GM21786 (cell line): ENCODE results near the gene MRPS34.

Experiments used
- ATAC-seq: cut with Tn5 transposase; IDR thresholded peaks from one replicate; pipeline ENCODE4 v1.9.1; 2021; ENCODE audit not compliant: unreplicated experiment

Gene MRPS34

DNA sequence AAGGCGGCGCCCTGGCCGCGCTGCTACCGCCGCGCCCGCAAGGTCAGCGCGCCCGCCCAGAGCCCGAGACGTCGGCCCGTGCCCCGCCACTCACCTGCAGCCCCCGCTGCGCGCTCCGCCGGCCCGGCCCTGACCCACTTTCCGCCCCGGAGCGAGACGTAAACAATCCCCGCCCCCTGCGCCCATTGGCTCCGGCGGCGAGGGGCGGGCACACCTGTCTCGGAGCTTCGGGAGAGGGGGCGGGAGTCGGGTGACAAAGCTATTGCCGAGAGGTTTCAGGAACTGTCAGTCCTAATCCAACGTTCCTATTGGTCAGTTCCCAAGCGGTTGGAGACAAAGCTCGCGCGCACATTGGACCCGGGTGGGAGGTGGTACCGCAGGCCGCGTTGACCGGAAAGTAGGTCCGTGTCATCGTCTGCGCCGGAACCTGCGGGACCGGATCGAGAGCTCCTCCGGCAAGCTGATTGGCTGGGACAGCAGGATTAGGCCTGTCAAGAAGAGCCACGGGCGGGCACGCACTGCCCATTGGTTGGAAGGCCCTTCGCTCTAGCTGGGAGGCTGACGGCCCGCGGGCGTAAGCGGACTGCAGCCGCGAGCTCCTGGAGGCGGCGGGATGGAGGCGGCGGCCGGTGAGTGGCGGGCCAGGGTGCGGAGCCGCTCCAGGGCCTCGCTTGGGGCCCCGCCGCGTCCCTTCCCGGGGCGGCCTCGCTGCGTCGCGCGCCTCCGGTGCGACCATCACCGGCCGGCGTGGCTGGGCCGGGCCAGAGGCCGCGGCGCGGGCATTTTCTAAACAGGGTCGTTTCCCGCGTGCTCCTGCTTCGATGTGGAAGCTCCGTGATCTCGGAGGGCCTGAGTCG is 9.7 kb upstream of the MRPS34 start, which contains the start of the genes NUBP2 and SPSB3:
TSS of gene NUBP2 (plus strand) at position 553 of the 857 bp plus-strand sequence. CDS start at position 614, 61 bp downstream.
TSS of gene SPSB3 (minus strand) at position 164 of the 857 bp plus-strand sequence. CDS start 1,088 bp downstream, outside the sequence.
- peak; percentile 88 for ATAC-seq

DNA sequence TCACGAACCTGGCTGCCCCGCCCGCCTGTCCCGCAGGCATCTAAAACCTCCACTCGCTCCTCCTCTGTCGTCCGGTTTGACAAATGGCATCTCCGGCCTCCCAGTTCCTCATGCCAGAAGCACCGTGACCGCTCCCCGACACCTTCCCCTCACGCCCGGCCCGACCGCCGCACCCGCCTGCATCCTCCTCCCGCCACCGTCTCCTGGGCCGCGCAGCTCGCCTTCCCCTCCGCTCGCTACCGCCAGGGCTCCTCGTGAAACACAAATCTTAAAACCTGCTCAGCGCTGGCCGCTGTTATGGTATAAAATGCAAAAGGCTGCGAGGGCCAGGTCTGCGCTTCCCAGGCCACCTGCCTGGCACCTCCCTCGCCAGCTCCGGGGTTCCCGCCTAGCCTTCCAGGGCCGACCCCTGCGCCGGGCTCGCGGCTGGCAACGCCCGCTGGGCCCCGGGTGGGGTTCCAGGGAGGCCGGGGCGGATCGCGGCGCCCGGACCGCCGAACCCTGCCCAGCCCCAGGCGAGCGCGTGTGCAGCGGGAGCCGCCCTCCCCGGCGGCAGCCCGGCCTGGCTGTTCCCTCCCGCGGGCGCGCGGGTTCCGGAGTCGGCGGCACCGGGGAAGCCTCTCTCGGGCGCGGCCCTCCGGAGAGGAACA is 8.9 kb upstream of the MRPS34 start:
- ATAC-seq = no peak

DNA sequence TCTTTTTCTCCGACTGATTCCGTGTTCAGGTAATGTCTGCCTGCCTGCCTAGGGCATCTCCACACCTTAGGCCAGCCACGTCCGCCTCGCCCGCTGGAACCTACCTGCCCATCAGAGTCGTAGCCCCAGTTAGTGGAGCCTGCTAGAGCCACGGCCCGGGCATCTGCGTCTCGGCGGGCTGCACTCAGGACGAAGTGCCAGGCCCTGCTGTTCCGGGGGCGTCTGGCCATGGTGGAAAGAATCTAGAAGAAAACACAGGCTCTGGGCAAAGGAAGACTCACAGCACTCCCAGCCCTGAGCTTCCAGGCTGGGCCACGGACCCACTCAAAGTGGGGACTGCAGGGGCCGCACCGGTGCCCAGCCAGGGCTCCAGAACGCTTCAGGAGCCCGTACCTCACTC is 8.3 kb upstream of the MRPS34 start:
- no peak for ATAC-seq

DNA sequence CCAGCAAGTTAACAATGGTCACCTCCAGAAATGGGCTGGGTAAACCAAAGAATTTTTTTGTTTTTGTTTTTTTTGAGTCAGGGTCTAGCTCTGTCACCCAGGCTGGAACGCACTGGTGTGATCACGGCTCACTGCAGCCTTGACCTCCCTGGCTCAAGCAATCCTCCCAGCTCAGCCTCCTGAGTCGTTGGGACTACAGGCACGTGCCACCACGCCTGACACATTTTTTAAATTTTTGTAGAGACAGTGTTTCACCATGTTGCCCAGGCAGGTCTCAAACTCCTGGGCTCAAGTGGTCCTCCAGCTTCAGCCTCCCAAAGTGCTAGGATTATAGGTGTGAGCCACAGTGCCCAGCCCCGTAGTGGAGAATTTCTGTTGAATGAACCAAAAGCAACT is 7.7 kb upstream of the MRPS34 start:
- no peak for ATAC-seq

DNA sequence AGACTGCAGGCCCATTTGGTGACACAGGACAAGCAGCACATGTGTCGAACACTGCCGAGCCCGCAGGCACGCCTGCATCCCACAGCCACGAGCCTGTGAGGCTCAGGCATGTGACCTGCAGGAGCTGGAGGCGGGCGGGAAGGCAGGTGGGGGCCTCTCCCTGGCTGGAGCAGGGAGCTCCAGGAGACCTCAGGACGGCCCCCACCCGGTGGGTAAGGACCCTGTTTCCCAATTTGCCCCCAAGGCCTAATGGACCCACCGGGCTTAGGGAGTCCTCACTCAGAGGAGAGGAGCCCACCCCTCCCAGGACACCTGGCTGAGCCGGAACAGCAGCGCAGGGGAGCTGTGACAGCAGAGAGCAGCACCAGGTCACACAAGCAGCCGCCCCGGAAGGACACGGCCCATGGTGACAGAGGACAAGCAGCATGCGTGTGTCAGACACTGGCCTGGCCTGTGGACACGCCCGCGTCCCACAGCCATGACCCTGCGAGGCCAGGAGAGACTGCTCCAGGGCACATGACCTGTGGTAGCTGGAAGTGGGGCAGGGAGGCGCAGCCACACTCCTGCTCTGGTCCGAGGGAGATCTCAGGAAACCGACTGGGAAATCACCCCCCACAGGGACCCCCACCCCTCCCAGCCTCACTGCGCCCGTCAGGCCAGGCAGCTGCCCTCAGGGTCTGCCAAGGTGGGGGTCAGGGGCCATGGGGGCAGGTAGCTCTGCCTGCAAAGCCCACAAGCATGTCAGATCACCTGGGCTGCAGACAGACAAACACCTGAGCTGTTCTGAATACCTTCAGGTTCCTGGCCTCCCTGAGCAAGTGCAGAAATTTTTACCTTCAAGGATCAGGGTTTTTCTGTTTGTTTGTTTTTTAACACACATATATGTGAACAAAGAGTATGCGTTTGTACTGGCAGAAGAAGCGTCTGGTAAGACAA is 7.1 kb upstream of the MRPS34 start:
- no peak for ATAC-seq

DNA sequence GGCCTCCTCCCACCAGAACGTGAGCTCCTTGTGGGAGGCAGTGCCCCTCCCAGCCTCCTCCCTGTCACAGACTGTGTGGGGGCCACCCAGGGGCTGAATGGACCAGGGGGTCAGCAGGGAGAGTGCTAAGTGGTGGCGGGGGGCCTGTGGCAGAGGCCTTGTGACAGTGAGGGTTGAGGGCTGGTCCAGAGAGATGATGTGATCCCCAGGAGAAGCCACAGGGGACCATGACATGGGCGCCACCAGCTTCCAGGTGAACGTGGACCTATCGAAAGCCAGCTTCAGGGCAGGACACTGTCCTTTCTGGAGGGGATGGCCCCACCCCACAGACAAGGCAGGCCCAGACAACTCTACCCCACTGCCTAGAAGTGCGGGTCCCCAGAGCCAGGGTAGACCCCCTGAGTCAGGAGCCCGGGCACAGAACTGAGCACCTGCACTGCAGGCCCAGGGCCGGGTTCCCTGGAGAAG is 6.3 kb upstream of the MRPS34 start:
- no peak for ATAC-seq

DNA sequence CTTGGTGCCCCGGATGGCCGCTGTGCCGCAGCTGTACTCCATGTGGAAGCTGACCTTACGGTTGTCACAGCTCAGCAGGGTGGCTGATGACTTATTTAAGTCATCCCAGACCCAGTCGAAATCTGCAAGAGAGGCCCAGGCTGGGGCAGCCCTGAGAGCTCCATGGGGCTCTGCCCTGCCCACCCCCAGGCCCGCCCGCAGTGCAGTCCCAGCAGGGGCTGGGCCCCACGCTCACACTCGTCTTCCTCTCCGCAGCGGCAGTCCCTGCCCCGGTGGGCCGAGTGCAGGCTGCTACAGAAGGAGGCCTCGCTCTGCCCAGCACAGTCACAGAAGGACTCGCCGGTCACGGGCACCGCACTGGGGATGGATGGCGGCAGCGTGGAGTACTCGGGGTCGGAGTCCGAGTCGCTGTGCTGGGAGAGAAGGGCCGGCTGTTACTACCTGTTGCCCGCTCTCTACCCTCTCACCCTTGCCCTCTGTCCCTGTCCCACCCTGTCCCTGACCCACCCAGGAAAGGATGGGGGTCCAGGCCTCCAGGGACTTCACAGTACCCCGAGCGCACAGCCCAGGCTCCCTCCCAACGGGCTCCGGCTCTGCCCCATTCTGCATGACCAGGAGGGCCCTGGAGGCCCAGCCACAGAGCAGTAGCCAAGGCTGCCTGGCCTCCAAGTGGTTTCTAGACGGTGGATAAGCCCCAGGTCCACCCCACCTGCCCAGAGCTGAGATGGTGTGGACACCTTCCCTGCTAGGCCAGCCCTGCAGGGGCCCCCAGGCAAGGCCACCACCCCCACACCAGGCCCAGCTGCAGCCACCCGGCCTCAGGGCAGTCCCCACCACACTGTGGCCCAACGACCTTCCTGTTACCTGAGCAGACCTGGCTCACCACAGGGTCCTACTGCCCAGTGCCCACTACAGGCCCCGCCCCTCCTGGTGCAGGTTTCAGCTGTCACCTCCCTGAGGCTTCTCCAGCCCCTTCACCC is 5.6 kb upstream of the MRPS34 start:
- no peak for ATAC-seq

DNA sequence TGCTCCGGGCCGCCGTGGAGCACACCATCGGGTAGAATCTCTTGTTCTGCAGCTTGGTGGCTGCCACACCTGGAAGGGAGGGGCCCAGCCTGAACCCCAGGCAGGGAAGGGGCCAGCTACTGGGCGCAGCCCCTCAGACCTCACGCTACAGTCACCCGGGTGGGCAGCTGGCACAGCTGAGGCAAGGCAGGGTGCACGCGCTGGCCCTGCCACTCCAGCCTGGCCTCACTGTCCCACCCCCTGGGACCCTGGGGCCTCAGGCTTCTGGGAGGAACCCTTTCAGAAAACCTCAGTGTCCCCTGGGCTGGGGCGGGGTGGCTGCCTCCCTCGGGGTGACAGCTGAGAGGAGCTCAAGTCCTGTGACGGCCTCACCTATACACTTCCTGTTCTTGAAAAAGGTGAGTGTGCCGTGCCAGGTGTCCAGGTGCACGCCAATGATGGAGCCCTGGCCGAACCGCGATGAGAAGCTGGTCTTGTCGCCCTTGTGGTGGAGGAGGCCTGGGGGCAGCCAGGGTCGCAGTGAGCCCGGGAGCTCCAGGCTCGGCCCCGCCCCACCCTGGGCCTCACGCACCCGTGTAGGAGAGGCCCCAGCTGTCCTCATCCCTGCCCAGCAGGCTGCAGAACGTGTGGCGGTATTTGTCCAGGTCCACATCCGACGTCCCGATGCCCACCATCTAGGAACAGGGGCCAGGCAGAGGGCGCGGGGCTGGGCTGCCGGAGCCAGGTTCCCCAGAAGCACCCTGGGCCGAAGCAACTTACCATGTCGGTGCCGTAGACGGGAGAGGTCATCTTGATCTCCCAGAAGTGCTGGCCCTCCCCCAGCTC is 4.7 kb upstream of the MRPS34 start:
- no peak for ATAC-seq

DNA sequence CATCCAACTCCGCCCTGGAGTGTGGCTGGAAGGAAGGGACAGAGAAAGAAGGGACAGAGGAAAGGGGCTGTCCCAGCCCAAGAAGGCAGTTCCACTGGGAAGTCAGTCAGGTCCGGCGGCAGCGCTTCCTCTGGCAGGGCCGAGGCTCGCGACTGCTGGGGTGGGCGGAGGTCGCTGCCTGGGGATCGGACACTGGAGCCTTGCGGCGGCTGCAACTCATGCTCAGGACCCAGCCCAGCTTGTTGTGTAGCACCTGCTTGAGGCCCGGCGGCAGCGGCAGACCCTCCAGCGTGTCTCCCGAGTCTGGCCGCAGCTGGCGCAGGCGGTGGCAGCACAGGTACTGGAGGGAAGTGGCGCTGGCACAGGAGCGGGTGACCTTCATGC is 4.0 kb upstream of the MRPS34 start:
- no peak for ATAC-seq

DNA sequence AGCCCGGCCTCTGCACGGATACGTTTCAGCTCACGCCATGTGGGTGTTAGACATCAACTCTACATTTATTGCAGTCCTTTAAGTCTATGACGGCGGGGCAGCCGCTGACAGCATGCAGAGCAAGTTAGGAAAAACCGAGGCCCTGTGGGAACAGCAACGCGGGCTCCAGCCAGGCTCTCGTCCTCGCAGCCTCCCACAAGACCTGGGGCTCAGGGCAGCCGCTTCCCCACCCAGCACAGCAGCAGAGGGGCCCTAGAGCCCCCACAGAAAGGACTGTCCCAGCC is 3.7 kb upstream of the MRPS34 start:
- no peak for ATAC-seq

DNA sequence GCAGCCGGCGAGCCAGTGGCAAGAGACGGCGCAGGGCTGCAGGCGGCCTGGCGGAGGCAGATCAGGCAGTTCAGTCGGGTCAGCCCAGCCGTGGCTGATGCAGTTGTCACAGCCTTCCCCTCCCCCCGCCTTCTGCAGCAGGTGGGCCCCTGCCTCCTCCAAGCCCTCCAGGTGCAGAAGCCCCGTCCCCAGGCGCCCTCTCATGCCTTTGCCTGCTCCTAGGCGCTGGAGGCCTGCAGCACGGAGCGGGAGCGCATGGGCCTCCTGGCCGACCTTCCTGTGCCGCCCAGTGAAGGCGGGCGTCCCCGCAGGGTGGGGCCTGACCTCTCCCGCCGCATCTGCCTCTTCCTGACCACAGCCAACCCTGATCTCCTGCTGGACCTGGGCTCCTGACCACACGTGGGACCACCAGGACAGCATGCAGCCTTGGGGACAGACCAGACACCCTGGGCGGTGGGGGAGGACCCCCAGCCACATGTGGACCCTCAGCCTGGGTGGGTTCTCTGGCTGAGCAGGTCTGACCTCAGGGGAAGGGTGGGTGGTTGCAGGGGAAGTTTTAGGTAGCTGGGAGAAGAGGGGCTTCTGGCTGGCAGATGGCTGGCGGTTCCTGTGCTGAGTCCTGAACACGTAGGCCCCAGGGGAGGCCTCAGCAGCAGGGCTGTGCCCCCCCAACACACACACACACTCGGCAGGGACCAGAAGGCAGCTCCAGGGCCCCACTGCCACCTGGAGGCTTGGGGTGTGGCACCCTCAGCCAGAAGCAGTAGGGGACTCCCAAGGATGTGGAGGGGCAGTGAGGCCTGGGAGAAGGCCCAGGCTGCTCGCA is 3.1 kb upstream of the MRPS34 start:
- no peak for ATAC-seq

DNA sequence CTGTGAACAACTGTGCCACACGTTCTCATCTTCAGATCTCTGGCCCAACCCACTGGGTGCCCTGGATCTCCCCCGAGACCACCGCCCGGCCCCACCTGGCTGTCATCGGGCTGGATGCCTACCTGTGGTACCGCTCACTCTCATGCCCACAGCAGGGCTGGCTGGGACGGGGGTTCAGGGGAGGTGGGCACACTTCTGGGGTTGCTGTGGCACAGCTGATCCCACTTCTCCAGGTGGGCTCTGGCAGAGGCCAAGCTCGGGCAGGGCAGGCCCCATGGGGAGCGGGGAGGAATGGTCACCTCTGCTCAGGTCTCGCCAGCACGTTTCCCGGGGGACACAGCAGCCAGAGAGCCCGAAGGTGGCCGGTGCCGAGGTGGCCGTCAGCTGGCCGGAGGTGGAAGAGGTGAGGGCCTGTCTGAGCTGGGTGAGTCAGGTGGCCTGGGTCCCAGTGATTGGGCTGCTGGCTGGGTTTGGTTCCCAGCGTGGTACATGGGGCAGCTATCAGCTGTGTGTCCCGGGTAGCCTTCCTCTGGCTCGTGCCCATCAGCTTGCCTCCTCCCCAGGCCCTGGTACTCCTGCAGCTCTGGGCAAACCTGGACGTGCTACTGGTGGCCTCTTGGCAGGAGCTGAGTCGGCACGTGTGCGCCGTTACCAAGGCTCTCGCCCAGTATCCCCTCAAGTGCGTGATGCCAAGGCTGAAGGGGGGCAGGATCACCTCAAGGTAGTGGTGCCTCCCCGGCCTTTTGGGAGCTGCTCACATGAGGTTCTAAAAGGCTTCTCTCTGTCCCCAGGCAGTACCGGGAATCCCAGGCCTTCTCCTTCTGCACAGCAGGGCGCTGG is 2.3 kb upstream of the MRPS34 start:
- no peak for ATAC-seq

DNA sequence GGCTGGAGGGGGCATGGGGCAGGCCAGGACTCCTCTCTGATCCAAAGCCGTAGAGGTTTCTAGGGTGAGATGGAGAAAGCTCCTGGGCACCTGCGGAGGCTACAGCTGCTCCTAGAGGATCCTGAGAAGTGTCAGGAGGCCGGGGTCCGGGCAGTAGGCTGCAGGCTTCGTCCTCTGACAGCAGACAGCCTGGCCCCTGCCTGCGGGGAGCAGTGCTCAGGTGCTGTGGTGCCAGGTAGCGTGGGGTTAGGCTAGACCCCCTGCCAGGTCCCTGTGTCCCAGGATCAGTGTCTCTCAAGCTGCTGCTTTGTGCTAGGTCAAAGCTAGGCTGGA is 1.5 kb upstream of the MRPS34 start:
- no peak for ATAC-seq

DNA sequence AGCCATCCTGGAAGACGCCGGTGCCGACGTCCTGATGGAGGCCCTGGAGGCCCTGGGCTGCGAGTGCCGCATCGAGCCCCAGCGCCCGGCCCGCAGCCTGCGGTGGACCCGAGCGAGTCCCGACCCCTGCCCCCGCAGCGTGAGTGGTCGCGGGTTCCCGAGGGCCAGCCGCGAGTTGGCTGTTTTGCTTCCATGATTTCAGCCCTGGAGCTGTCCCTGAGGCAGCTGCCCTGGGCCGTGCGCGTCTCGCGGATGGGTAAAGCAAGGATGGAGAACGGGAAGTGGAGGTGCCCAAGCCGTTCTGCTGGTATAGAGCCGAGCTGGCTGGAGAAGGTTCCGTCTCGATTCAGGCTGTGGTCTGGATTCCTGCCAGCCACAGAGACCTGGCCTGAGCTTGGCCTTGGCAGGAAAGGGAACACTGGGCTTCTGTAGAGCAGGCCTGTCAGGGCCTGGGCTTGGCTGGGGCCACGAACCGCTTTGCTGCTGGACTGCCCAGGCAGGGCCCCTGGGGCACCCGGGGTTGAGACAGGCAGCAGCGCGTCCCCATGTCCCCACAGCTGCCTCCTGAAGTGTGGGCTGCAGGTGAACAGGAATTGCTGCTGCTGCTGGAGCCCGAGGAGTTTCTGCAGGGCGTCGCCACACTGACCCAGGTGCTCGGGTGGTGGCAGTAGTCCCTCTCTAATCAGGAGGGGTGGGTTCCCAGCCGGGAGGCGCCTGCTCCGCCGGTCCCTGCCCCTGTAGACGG is 941 bp upstream of the MRPS34 start:
- ATAC-seq = no peak

DNA sequence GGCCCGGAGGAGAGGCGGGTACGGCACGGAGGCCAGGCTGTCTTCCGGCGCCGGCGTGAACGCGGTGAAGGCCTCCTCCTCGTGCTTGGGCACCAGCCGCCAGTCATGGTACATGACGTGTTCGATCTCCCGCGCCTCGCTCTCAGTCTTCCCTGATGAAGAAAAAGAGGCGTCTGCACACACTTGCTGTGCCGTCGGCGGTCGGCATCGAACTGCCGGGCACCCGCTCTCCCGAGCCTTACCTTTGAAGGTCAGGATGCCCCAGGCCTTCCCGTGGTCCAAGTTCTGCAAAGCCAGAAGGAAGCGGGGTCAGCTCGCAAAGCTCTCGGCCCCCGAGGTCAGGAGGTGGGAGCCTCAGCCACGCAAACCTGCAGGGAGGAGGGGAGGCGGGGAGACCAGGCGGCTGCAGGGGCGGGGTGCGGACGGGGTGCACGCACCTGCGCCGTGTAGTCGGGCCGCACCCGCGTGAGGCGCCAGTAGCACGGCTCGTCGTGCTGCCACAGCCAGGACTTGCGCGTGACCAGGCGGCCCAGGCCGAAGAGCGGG is 499 bp downstream of the MRPS34 start, which contains the start of gene EME2:
TSS of gene EME2 (plus strand) at position 449 of the 546 bp plus-strand sequence. CDS start 418 bp downstream, outside the sequence.
- ATAC-seq = peak; percentile 5

DNA sequence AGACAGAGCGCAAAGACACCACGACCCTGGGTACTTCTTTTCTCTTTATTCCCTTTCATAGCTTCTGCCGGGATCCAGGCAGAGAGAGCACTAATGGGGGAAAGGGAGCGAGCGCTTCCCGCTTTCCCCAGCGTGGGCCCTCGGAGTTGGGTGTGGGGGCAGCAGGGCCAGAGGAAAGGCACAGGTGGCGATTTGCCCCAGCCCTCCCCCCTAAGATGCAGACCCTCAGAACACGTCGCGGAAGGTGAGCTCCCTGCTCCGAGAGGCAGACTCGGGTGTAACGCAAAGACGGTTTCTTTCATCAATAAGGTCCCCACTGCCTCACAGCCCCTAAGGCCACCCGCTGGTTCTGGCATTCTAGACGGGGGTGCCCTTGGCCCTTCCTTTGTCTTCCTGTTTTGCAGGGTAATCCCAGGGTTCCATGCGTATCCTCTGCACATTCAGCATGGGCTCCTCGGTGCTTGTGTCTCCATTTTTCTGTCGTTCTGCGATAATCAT is 1.0 kb downstream of the MRPS34 start:
- no peak for ATAC-seq
